Measurements from ENCODE around the gene CREB5. TPM values are rescaled to one million over a fixed set of nuclear protein-coding genes. Genes with fewer than 3 reads are reported as not detected.

CREB5 gene
- total RNA-seq, 2 donors from 2014 or later: 7.7 to 11.6 TPM

DNA sequence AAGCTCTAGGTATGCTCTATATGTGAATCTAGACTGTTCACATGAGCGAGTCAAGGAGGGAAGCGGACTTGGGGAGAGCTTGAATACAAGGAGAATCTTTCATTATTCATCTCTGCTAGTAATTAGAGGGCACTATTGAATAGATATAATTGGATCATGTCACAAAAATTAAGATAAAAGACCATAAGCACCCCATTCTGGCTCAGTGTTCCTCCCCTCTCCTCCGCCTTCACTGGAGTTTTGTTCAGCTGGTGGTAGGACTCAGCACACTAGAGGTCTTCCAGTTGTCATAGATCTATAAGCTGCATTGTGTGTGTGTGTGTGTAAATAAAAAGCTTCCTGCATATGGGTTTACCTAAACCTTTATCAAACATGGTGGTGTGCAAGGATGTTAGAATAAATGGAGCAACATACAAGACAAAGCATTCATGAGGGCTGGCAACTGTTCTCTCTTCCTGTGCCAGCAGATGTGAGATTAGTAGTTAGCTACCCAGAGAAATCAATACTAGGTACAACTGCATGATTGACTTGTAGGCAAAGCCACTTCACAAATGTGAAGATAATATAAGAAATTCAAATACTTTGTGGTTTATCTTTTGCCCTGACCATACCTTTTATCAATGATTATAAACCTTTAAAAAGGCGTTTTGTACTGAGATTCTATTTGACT, 142.6 kb downstream of the CREB5 start:
- DNase-seq: no peak
- intact Hi-C loops (cut with DNase I): no loop called here
- no peak for ATAC-seq

DNA sequence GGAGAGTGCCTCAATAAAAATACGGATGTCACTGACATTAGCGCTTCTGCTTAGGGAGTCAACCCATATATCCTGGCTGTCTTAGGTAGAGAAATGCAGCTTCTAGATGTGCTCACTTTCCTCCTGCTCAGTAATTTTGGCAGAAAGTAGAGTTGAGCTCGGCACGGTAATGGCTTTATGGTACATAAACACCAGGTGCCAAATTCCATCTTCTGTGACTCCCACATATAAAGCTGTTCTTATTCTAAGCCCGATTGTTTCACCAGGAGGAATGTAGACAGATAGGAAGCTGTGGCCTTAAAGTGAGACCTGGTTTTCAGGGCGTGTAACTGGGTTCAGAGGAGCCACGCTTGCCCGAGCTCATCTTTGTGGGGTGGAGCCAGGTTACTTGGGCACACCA, 143.7 kb downstream of the CREB5 start:
- intact Hi-C loops (cut with DNase I): no loop called here
- no peak for DNase-seq
- no peak for ATAC-seq

DNA sequence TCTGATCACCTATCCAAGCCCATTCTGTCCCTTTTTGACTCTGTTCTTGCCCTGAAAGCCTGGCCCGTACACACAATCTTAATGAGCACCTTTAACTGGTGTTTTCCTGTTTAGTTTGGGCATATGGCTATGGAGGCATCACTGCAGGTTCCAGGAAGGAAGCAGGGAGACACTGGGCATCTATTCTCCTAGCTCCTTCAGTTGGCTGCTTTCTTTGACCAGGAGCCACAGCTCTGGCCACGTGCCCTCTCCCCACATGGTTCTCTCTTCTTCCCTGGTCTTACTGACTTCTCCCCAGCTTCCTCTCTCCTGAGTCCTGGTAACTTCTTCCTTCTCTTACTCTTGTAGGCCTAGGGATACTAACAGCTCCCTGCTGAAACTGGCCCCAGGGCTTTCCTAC, 144.4 kb downstream of the CREB5 start:
- ATAC-seq (no peak), DNase-seq (no peak)
- intact Hi-C loops (cut with DNase I): no loop called here

DNA sequence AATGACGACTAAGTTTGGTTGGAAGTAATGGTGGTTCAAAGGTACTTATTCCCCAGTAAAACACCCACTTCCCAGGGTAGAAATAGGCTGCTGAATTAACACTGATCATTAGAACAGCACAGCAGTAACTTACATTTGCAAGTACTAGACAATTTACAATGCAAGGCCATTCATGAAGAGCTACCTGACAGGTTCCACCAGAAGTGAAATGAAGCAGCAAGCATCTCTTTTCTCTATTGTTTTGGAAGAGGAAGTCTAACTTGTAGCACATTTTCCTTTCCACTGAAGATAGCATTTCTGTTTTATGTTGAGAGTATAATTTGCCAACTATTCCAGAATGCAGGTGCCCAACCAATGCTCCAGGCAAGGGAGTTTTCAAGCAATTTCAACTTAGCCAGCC, 145.9 kb downstream of the CREB5 start:
- intact Hi-C loops (cut with DNase I): no loop called here
- no peak for ATAC-seq
- no peak for DNase-seq

DNA sequence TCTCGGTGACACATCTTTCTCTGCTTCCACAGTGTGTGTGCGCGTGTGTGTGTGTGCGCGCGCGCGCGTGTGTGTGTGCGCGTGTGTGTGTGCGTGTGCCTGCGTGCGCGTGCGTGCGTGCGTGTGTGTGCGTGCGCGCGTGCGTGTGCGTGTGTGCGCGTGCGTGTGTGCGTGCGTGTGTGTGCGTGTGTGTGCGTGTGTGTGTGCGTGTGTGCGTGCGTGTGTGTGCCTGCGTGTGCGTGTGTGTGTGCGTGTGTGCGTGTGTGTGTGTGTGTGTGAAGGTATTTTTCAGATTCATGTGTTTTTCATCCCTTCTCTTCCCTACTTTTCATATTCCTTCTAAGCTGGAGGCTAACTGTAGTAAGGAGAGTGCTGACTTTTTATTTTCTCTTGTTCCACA, 148.4 kb downstream of the CREB5 start:
- intact Hi-C loops (cut with DNase I): no loop called here
- ATAC-seq (no peak), DNase-seq (no peak)

DNA sequence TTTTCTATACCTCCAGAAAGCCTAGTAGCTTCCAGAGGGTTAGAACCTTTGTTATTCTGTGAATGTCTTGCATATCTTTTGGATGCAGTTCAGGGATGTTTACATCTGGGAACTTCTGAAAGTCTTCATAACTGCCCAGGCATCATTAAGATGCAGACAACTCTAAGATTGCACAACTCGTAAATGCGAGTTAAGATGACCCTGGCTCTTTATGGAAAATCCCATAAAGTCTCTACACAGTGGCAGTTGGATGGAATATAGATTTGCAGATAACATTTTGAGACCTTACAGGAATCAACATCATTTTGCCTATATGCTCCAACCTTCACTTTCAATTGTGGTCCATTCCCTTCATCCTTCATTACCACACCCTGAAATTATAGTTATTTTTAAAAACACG, 151.7 kb downstream of the CREB5 start:
- ATAC-seq (no peak), DNase-seq (no peak)
- intact Hi-C loops (cut with DNase I): no loop called here

DNA sequence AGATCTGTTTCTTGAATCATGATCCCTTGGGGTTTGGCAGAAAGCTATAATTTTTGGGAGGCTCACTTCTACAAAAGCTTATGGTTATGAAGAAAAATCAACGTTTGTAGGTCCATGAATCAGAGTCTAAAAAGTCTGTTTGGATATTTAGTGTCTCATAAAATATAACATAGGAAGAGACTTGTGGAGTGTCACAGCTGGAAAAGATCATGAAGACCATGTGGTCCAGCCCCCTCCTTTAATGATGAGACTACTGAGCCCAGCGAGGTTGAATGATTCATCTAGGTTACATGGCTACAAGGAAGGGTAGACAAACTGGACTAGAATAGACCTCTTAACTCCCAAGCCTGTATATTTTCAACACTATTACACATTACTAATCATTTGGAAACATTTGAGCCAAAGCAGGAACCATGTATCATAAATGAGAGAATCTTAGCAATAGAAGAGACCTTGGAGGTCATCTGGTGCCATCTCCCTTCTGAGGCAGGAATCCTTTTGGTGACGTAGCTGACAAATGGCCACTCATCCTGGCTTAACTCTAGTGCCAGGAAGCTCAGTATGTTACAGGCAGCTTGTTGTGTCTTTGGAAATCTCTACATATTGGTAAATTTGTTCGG, 152.5 kb downstream of the CREB5 start:
- intact Hi-C loops (cut with DNase I): no loop called here
- DNase-seq: no peak
- ATAC-seq: no peak

DNA sequence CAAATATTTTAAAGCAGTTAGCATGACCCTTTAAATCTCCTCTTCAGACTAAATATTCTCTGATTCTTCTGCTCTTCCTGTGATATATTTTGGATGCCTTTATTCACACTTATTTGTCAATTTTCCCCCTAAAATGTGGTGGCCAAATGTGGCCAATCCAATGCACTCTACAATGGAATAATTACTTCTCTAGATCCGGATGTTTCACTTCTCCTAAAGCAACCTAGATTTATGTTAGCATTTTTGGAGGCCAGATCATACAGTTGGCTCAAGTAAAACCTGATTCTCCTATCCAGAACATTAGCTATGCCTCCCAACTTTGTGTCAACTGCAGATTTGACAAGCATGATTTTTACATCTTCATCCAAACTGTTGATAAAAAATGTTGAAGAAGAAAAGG, 153.7 kb downstream of the CREB5 start:
- intact Hi-C loops (cut with DNase I): no loop called here
- ATAC-seq (no peak), DNase-seq (no peak)

DNA sequence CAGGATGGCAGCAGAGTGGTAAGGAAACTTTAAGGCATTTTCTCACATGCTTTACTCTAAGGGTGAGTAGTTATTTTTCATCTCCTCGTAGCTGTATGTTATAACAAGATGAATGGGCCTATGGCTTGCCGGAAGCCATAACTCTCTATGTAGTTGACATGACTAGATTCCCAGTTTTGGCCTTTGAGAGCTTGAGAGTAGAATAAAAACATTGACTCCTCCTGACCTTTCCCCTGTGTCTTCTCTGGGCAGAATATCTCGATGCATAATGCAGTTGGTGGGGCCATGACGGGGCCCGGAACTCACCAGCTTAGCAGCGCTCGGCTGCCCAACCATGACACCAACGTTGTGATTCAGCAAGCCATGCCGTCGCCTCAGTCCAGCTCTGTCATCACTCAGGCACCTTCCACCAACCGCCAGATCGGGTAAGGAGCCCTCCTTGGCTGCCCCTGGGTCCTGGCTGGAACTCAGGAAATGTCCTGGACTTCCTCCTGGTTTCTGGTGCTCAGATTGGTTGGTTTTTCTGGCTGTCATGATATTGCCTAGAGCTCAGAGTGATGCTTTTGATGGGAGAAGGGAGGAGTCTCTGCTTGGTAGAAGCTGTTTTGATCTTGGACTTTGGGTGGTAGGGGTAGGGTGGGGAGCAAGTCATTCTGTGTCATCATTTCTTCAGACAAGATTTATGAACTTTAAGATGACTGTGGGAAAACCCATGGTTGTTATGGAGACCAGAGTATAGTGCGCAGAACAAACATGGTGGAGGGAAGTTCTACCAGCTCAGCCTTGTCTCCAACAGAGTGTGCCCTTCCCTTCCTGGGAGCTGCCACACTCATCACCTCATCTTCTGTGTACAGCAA, 158.0 kb downstream of the CREB5 start:
- DNase-seq: no peak
- ATAC-seq: no peak
- intact Hi-C loops (cut with DNase I): no loop called here

DNA sequence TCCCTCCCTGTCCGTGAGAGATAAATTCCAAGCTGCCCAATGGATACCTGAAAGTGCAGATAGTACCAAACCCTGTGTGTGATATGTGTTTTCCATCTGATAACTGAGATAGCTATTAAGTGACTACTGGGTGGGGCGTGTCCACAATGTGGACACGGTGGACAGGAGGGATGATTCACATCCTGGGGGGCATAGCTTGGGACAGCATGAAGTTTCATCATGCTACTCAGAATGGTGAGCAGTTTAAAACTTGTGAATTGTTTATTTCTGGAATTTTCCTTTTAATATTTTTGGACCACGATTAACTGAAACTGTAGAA, 158.6 kb downstream of the CREB5 start:
- ATAC-seq (no peak), DNase-seq (no peak)

DNA sequence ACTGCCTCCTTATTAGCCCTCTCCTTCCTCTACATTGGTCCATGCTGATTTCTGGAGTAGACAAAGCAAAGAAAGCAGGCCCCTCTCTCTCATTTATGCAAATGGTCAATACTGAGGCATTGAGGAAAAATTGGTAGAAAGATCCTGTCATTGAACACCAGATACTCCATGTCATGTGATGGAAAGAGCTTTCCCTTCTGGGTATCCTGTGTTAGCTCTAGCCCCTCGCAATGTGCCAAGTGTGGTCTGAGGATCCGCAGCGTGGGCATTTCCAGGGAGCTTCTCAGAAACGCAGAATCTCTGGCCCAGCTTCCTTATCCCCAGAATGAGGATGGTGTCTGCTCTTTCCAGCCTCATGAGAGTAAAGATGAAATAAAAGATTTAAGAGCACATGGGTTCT, 159.1 kb downstream of the CREB5 start:
- DNase-seq (no peak), ATAC-seq (no peak)
- intact Hi-C loops (cut with DNase I): no loop called here

More for the DNA sequence above, 158.6 kb downstream of the CREB5 start:
- intact Hi-C loops (cut with DNase I): no loop called here

DNA sequence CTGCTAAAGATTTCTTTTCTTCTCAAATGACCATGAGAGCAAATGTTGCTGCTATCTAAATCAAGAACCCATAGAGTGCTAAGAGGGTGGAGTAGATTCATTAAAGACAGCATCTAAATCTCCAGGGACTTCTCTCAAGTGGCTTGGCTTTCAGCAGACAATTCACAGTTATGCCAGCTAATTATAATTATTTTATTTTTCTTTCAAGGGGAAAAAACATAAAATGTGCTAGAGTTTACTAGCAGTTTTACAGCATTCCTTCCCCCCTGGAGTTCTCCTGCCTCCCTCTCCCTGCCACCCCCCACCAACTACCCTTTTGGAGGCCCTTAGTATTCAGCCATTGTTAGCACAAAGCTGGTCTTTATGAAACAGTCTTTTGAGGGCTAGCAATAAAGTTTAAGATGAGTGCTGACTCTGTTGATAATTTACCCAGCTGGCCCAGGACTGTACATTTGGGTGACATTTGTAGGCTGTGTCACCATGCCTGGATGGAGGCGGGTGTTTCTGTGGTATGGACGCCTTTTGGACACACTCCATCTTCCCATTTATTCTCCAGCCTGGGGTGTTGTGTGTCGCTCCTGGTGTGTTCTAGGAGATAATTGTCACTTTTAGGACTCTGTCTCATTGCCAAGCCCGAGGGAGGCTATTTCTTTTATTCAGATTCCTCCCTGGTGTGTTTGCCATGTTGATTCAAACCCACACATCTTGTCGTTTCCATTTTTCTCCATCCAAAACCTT, 160.2 kb downstream of the CREB5 start:
- ATAC-seq (no peak), DNase-seq (no peak)
- intact Hi-C loops (cut with DNase I): no loop called here

DNA sequence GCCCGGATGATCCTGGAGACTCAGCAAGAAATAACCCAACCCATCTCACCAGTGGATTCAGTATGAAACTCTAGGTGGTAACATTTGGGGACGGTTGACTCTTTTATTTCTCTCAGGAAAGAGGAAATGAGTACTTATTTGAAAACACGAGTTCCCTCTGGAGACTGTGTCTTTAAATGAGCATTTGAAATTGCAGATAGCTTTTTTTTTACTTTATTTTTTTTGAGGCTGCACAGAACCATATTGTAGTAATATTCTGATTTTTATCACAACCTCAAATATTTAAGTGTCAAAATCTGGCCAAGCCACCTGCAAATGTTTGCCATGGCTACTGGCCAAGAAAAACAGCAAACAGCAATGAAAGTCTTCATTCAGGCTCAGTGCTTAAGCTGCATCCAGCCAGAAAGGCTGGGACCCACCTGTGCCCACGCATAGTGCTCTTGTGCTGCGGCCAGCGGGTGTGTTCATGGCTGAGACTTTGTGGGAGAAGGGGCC, 160.8 kb downstream of the CREB5 start:
- ATAC-seq (peak in 1 of 2 donors; percentile 81), DNase-seq (no peak)
- intact Hi-C loops (cut with DNase I): no loop called here

DNA sequence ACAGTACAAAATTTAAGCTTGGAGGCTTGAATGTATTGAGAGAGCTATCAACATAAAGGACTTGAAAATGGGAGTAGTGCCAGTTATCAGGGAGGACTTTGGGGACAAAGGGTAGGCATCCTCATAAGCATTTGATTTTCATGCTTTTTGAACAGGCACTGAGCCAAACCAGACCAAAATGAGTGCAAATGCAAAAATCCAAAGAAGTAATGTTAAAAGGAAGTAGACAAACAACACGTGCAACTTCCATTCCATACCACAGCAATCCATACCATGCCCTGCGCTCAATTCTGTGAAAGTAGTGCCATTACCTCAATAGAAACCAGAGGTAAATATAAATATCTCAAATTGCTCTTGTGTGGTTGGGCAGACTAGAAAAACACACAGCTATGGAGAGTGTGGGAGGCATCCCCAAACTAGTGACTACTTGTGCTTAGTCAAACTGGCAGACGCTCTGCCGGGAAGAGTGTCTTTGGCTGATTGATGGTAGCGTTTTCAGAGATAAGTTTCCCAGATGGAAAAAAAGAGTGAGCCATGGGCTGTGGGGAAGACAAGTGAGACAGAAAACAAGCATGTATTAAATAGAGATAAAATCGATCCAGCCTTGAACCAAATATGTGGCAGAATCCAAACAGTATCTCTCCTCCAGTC, 161.5 kb downstream of the CREB5 start:
- intact Hi-C loops (cut with DNase I): no loop called here
- ATAC-seq (peak in 1 of 2 donors; percentile 86), DNase-seq (no peak)

DNA sequence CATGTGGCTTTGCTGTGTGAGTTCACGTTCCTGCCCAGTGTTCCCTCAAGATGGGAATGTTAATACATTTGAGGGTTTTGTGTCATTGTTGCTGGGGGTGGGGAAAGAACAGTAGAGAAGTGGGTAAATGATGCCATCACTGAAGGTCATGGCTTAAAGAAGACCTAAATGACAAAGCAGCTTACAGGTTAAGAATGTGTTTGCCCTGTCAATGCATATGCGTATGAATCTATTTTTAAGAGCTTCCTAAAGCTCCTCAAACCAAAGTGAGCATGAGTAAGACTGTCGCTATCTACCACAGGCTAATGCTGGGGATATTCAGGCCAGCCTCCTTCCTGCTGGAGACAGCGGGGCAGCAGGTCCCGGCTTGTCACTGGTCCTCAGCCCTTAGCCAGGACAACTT, 162.9 kb downstream of the CREB5 start:
- intact Hi-C loops (cut with DNase I): no loop called here

DNA sequence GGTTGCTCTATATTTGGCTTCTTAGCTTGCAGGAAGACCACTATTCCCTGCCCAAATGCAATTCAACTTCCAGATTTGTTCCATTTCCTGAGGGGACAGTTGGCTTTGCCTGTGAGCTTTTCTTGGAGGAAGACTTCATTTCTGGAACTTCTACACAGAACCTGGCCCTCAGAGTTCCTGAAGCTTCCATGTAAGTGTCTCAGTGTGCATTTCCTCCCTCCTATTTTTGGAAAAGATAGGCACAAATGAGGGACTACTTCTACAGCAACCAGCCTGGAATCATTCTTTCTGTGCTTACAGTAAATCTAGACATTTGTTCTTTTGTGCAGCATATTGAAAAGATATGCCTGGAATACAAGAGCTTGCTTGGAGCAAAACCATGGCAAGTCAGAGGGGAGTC, 164.3 kb downstream of the CREB5 start:
- ATAC-seq (no peak), DNase-seq (no peak)
- intact Hi-C loops (cut with DNase I): no loop called here

More for the DNA sequence above, 162.9 kb downstream of the CREB5 start:
- ATAC-seq: no peak
- DNase-seq: no peak

DNA sequence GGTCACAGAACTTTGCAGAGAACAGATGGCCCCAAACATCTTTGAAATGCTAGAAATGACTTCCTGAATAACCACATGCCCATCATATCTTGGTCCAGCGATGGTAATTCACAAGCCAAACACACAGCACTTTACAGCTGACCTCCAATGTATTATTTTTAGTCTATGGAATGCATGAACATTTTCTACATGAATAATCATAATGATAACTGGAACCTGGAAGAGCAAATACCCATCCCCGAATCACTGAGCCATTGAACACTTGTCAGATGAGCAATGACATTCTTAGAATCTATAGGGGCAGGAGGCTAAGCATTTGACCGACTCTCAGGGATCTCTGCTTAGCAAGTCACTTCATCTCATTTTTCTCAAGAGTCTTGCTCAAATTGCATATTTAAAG, 167.3 kb downstream of the CREB5 start:
- no peak for ATAC-seq
- no peak for DNase-seq
- intact Hi-C loops (cut with DNase I): no loop called here

DNA sequence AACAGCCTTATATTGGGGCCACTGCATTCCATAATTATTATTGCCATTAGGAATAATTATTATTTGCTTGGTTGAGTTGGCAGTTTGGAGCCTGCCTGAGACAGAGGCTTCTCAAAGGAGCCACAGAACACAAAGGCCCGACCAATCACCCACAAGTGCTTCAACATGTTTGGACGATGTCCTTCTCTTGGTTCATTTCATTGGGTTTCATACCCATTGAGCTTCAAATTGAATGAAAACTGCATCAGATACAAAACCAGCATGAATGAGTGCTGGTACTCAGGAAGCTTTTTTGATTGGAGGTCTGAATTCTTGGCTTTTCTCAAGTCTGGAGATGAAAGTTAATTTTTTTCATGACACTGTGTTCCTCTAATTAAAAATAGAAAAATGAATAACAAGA, 168.3 kb downstream of the CREB5 start:
- no peak for ATAC-seq
- no peak for DNase-seq
- intact Hi-C loops (cut with DNase I): no loop called here

DNA sequence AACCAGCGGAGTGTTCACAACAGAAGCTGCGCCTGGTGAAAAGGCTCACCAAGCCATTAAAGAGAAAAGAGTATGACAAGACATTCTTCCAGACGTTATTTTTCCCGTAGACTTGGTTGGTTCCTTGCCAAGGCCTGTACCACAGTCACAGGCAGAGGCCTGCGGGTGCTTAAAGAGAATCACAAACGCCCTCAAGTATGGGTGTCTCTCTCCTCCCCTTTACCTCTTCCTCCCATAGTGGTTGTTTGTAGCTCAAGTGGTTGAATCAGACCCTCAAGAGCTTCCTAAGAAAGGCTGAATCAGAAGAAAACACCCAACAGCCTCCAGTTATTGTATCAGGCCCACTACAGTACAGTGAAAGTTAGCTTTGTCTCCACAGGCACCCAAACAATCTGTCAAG, 169.0 kb downstream of the CREB5 start:
- intact Hi-C loops (cut with DNase I): no loop called here
- DNase-seq (no peak), ATAC-seq (no peak)

Data from left cardiac atrium (tissue), 4 donors.